SK-N-MC (cell line): ENCODE results near the gene KIF26B.

Source experiments
- EZH2 ChIP-seq: fragments of 200-600 bp; sonication (generic); IDR thresholded peaks from one replicate; pipeline ENCODE4 v1.6.1; 2017; ENCODE audit warnings: antibody characterized with exemption
- POLR2AphosphoS5 ChIP-seq: IDR thresholded peaks from 2 replicates; pipeline ENCODE4 v1.6.1; 2012; ENCODE audit warnings: mild to moderate bottlenecking, low read depth, low read length, borderline replicate concordance

- no peak for TF ChIP-seq POLR2AphosphoS5
- TF ChIP-seq EZH2, result no peak
These were observed 538.5 kb downstream of the KIF26B start for GRCh38 chr1:245693116-245693793.
